Subcutaneous adipose tissue (tissue), 4 donors: ENCODE measurements around the gene ARSK. TPM values are rescaled to one million over a fixed set of nuclear protein-coding genes. Genes with fewer than 3 reads are reported as not detected.

Experiments used
- CTCF ChIP-seq: fragments of 450-650 bp; IDR thresholded peaks from one replicate; pipeline ENCODE4 v1.5.1; 2016; ENCODE audit warnings: low read depth, mild to moderate bottlenecking, control low read depth, antibody characterized with exemption, moderate library complexity
- total RNA-seq, 4 donors: library from RNA; depleted of rRNA; stranded (reverse); fragments of >200 nt; gene quantifications; one replicate each; pipeline ENCODE4 v1.1.0, GENCODE V29; 2016

The ARSK gene
- total RNA-seq, 4 donors from 2014 or later, result 4.9 to 12.9 (median 7.7) TPM

- no peak for TF ChIP-seq CTCF
Measured at GRCh38 chr5:95620030-95620869, 65.3 kb downstream of the ARSK start, which contains the start of gene GPR150. Gene GPR150 (plus strand): TSS chr5:95620087. CDS start chr5:95620276, 189 bp downstream.

GRCh38 chr5:95620870-95621838, 66.3 kb downstream of the ARSK start:
- TF ChIP-seq CTCF, result no peak

- TF ChIP-seq CTCF, result no peak
Measured at GRCh38 chr5:95621839-95622629, 67.1 kb downstream of the ARSK start.

GRCh38 chr5:95623706-95624105, 68.8 kb downstream of the ARSK start:
- TF ChIP-seq CTCF, result no peak

- TF ChIP-seq CTCF, result no peak
Measured at GRCh38 chr5:95624368-95624767, 69.5 kb downstream of the ARSK start.

- no peak for TF ChIP-seq CTCF
Measured at GRCh38 chr5:95626701-95627100, 71.8 kb downstream of the ARSK start.
